Stimulated activated CD8-positive, alpha-beta memory T cell treated with anti-CD3 and anti-CD28 coated beads, Interleukin-7, amount 100 ng/mL, for 4 hours (primary cell): ENCODE data around the gene TRH.

Experiments
- DNase-seq, 2 donors: peaks; one replicate each; pipeline ENCODE4 v3.0.0-alpha.2; 2020; ENCODE audit warnings: low read depth in 2 of 2

TRH gene

DNA sequence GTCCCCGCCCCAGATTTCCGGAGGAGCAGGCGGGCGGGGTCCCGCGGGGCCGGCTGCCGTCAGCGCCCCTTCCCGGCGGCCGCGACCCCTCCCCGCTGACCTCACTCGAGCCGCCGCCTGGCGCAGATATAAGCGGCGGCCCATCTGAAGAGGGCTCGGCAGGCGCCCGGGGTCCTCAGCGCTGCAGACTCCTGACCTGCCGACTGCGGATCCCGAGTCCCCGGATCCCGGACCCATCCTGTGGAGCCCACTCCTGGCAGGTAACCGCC lies at the start of gene TRH:
TRH (plus strand) TSS at position 157 of the 269 bp plus-strand sequence. CDS start 1,097 bp downstream, outside the sequence.
- DNase-seq = no peak

- DNase-seq = no peak
Observed at GRCh38 chr3:129927072-129927471, 47.4 kb upstream of the TRH start.

- no peak for DNase-seq
Observed at GRCh38 chr3:129929383-129929782, 45.1 kb upstream of the TRH start.

DNA sequence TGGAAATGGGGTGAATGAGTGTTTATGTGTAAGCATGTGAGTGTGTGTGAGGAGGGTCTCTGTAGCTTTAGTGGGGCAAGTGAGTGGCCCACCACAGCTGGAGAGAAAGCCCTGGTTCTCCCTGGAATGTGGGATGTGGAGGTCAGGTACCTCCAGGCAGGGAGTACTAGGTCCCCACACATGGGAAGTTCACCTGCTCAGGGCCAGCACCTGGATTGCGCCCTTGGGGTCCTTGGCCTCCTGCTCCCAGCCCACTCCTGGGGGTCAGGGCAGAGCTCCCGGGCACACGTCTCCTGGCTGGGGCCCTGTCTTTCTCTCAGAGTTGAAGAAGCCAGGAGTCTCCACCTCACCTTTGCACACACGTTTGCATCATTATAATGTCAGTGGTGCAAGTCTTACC lies 41.0 kb upstream of the TRH start:
- DNase-seq = no peak

- DNase-seq = no peak
Observed at GRCh38 chr3:129934234-129935123, 40.0 kb upstream of the TRH start.

DNA sequence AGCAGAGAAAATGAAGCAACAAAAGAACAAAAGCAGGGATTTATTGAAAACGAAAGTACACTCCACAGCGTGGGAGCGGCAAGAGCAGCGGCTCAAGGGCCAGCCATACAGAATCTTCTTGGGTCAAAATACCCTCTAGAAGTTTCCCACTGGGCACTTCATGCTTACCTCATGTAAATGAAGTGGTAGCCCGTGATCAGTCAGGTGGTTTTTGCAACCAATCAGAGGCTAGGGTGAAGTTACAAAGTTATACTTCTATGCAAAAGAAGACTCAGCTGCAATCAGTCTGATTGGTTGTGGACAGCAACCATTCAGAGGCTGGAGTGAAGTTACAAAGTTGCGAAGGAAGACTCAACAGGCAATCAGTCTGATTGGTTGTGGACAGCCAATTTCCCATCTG lies 37.8 kb upstream of the TRH start:
- no peak for DNase-seq

- DNase-seq = no peak
Observed at GRCh38 chr3:129937717-129938116, 36.8 kb upstream of the TRH start.

GRCh38 chr3:129938140-129938930 lies 36.2 kb upstream of the TRH start:
- DNase-seq = no peak

DNA sequence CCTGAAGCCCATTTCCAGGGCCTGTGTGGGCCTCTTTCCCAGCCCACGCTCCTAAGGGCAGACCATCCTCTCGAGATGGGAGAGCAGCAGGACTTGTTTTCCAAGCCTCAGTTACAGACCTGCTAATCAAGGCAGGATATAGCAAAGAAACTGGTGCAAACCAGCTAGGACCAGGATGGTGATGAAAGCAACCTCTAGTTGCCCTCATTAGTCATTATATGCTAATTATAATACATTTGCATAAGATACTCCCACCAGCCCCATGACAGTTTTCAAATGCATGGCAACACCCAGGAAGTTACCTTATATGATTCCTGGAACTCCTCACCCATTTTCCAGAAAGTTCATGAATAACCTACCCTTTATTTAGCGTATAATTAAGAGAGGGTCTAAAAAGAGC lies 34.4 kb upstream of the TRH start:
- DNase-seq = no peak

- no peak for DNase-seq
Observed at GRCh38 chr3:129942296-129942695, 32.2 kb upstream of the TRH start.

DNA sequence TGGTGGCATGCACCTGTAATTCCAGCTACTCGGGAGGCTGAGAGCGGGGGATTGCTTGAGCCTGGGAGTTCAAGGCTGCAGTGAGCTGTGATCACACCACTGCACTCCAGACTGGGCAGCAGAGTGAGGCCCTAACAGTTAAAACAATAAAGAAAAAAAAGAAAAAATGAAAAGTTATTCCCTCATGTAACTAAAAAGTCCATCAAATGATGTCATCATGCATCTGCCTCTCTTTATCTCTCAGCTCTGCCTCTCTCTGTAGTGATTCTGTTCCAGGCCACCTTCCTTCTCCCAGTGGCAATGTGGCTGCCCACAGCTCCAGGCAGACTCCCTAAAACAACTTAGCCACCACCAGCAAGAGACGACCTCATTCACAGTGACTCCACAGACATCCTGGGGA lies 31.5 kb upstream of the TRH start:
- DNase-seq = no peak

DNA sequence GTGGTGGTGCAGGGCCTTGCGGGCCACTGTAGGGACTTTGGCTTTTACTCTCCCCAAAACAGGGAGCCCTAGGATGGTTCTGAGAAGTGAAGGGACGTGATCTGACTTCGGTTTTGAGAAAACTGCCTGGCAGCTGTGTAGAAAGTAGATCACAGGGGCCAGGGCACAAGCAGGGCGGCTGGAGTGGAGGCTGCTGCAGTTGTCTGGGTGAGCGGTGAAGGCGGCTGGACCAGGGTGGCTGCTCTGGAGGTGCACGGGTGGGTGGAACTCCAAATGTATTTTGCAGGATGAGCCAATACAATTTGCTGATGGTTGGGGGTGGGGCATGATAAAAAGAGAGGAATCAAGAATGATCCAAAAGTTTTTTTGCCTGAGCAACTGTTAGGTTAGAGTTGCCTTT lies 29.8 kb upstream of the TRH start:
- no peak for DNase-seq

- DNase-seq = no peak
Observed at GRCh38 chr3:129947538-129948240, 26.8 kb upstream of the TRH start.

DNA sequence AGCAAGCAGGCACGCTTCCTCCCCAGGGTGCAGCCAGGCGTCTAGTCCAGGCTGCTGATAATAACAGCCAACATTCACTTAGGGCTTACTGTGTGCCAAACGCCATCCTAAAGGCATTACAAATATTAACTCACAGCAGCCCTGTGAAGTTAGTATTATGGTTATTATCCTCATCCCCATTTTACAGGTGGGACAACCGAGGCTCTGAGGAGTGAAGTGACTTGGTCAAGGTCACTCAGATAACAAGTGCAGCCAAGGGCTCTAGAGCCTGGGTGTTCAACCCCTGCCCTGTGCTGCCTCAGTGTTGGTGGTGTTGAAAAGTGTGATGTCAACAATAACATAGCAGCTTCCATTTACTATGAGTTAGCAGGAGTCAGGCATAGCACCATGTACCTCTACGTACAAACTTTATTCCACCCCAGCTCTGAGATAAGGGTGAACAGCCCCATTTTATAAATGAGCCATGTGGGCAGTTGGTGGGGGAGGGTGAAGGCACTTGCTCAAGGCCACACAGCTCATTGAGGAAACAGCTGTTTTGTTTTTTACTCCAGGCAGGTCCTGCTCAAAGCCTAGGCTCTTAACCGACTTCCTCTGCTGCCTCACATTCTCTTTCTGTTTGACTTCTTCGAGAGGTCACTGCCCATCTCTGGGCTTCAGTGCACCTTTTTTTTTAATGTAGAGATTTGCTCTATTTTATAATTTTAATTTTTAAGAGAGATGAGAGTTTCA lies 24.0 kb upstream of the TRH start:
- DNase-seq = no peak

GRCh38 chr3:129952556-129953355 lies 21.8 kb upstream of the TRH start:
- DNase-seq = no peak

DNA sequence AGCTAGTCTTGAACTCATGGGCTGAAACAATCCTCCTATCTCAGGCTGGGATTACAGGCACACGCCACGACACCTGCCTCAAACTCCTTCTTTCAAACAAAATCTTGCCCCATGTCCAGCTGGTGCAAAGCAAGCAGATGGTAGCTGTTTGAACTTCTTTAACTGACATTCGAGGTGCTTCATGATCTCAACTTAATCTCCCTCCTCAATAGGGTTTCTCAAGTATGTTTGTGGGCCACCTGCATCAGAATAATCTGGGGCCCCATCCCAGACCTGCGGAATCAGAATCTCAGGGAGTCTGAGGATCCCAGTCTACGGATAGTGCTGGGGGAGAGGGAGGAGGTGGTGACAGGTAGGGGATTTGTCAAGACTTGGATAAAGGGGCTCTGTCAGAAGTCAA lies 20.9 kb upstream of the TRH start:
- DNase-seq = no peak

DNA sequence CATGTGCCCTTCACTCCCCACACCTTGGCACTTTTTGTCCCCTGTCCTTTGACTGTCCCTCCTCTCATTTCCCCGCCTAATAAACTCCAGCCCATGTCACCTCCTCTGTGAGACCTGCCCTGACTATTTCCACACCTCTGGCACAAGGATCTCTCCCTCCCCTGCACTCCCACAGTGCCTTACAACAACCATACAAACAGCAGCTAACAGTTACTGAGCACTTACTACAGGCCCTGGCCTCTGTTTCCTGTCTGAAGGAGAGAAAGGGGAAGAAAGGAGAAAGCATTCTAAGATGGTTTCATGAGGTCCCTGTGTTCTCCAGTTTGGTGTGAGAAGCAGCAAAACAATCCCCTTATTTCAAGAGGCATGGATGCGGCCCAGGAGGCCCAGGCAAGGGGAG lies 20.0 kb upstream of the TRH start:
- no peak for DNase-seq

- DNase-seq = no peak
Observed at GRCh38 chr3:129956936-129957335, 17.6 kb upstream of the TRH start.

GRCh38 chr3:129958755-129959154 lies 15.8 kb upstream of the TRH start:
- no peak for DNase-seq

- DNase-seq = no peak
Observed at GRCh38 chr3:129961141-129961541, 13.4 kb upstream of the TRH start.

DNA sequence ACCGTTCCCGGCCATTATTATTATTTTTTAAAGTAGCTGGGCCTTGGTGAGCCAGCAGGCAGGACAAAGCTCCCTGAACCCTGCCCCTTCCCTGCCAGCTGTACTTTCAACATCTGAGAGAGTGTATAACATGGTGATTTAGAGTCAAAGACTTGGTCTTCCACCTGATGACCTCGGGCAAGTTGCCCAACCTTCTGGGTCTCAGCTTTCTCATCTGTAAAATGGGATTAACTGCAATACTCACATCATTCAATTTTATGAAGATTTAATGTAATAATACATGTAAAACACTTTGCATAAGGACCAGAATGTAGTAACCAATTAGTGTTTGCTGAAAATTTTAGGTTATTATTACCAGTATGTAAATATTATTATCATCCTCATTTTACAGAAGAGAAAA lies 11.9 kb upstream of the TRH start:
- DNase-seq = no peak
